ENCODE results near the gene MCTP1.
"Not testable (repeated sequence)": the region's sequence is repeated elsewhere in the genome, so short reads cannot be mapped to it uniquely, and the experiment has no call there.

DNA sequence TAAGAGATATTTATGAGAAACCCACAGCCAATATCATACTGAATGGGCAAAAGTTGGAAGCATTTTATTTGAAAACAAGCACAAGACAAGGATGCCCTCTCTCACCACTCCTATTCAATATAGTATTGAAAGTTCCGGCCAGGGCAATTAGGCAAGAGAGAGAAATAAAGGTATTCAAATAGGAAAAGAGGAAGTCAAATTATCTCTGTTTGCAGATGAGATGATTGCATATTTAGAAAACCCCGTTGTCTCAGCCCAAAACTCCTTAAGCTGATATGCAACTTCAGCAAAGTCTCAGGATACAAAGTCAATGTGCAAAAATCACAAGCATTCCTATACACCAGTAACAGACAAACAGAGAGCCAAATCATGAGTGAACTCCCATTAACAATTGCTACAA lies 325.6 kb downstream of the MCTP1 start:
- TF ChIP-seq, protein P1, sequence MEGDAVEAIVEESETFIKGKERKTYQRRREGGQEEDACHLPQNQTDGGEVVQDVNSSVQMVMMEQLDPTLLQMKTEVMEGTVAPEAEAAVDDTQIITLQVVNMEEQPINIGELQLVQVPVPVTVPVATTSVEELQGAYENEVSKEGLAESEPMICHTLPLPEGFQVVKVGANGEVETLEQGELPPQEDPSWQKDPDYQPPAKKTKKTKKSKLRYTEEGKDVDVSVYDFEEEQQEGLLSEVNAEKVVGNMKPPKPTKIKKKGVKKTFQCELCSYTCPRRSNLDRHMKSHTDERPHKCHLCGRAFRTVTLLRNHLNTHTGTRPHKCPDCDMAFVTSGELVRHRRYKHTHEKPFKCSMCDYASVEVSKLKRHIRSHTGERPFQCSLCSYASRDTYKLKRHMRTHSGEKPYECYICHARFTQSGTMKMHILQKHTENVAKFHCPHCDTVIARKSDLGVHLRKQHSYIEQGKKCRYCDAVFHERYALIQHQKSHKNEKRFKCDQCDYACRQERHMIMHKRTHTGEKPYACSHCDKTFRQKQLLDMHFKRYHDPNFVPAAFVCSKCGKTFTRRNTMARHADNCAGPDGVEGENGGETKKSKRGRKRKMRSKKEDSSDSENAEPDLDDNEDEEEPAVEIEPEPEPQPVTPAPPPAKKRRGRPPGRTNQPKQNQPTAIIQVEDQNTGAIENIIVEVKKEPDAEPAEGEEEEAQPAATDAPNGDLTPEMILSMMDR (conservative IDR thresholded peaks at IDR 0.05; ENCODE audit: low read length): not testable (repeated sequence)
- not testable (repeated sequence) for TF ChIP-seq EZH2phosphoT487 (IDR thresholded peaks at IDR 0.05; ENCODE audit: borderline replicate concordance, low read depth, low read length)
